ENCODE measurements around the gene ZNF841.
A peak's percentile ranks its signal among the peaks of the same experiment; 100 is the strongest.
"Not testable (repeated sequence)": the region's sequence is repeated elsewhere in the genome, so short reads cannot be mapped to it uniquely, and the experiment has no call there.

ZNF841 gene

GRCh38 chr19:52102782-52103181, 7.2 kb upstream of the ZNF841 start:
- H3K4me3 ChIP-seq (ENCODE audit: control insufficient read depth, low read depth, low read length): no peak overlapping the region
- no peak for TF ChIP-seq CTCF (IDR thresholded peaks at IDR 0.05; ENCODE audit: control insufficient read depth, insufficient read depth, low read depth, low read length, missing control alignments)
- DNase-seq (ENCODE audit: low read depth): no peak

GRCh38 chr19:52101866-52102562, 6.4 kb upstream of the ZNF841 start:
- H3K4me3 ChIP-seq (ENCODE audit: control insufficient read depth, low read depth, low read length): no peak overlapping the region
- no peak for DNase-seq (ENCODE audit: low read depth)
- TF ChIP-seq CTCF (IDR thresholded peaks at IDR 0.05; ENCODE audit: control insufficient read depth, insufficient read depth, low read depth, low read length, missing control alignments): no peak

GRCh38 chr19:52099497-52100138, 4.1 kb upstream of the ZNF841 start:
- DNase-seq (ENCODE audit: low read depth): no peak
- no peak for TF ChIP-seq CTCF (IDR thresholded peaks at IDR 0.05; ENCODE audit: control insufficient read depth, insufficient read depth, low read depth, low read length, missing control alignments)
- H3K4me3 ChIP-seq (ENCODE audit: control insufficient read depth, low read depth, low read length): no peak overlapping the region

GRCh38 chr19:52096416-52096815, 851 bp upstream of the ZNF841 start:
- H3K4me3 ChIP-seq (ENCODE audit: control insufficient read depth, low read depth, low read length); DNase-seq (ENCODE audit: low read depth): not testable (repeated sequence)

GRCh38 chr19:52094526-52095130, 937 bp downstream of the ZNF841 start:
- peak overlapping the region; percentile 95 for H3K4me3 ChIP-seq (ENCODE audit: control insufficient read depth, low read depth, low read length)
- no peak for DNase-seq (ENCODE audit: low read depth)
- TF ChIP-seq CTCF (IDR thresholded peaks at IDR 0.05; ENCODE audit: control insufficient read depth, insufficient read depth, low read depth, low read length, missing control alignments): no peak

GRCh38 chr19:52086481-52086880, 9.1 kb downstream of the ZNF841 start:
- no peak for DNase-seq (ENCODE audit: low read depth)
- no peak overlapping the region for H3K4me3 ChIP-seq (ENCODE audit: control insufficient read depth, low read depth, low read length)
- TF ChIP-seq CTCF (IDR thresholded peaks at IDR 0.05; ENCODE audit: control insufficient read depth, insufficient read depth, low read depth, low read length, missing control alignments): no peak

GRCh38 chr19:52070496-52070895, 25.1 kb downstream of the ZNF841 start:
- no peak for TF ChIP-seq CTCF (IDR thresholded peaks at IDR 0.05; ENCODE audit: control insufficient read depth, insufficient read depth, low read depth, low read length, missing control alignments)
- no peak overlapping the region for H3K4me3 ChIP-seq (ENCODE audit: control insufficient read depth, low read depth, low read length)
- DNase-seq (ENCODE audit: low read depth): no peak
